Muscle layer of colon (tissue), 2 donors: ENCODE measurements around the gene FSCN2.

Source experiments
- H3K27ac ChIP-seq: one replicate; pipeline ENCODE4 v1.7.0; 2013; ENCODE audit warnings: low read depth, mild to moderate bottlenecking, low read length, moderate library complexity
- H3K27me3 ChIP-seq, 2 donors: one replicate each; pipeline ENCODE4 v1.7.0; 2013; ENCODE audit warnings: low read length in 2 of 2, mild to moderate bottlenecking in 2 of 2; ENCODE audit not compliant: insufficient read depth in 2 of 2, control insufficient read depth in 1 of 2
- H3K36me3 ChIP-seq: one replicate; pipeline ENCODE4 v1.7.0; 2013; ENCODE audit warnings: mild to moderate bottlenecking, low read length; ENCODE audit not compliant: insufficient read depth
- H3K4me1 ChIP-seq: one replicate; pipeline ENCODE4 v1.7.0; 2013; ENCODE audit warnings: mild to moderate bottlenecking, low read length; ENCODE audit not compliant: insufficient read depth
- H3K4me3 ChIP-seq, 2 donors: one replicate each; pipeline ENCODE4 v1.7.0; 2013; ENCODE audit warnings: low read length in 2 of 2, low read depth in 1 of 2, mild to moderate bottlenecking in 1 of 2, moderate library complexity in 1 of 2
- H3K9ac ChIP-seq: one replicate; pipeline ENCODE4 v1.7.0; 2013; ENCODE audit warnings: low read length
- H3K9me3 ChIP-seq: one replicate; pipeline ENCODE4 v1.7.0; 2013; ENCODE audit warnings: mild to moderate bottlenecking, low read length
- donor health status: abdominal sarcoma.
- donor health status: Adenocarcinoma of cecum.

FSCN2 gene

DNA sequence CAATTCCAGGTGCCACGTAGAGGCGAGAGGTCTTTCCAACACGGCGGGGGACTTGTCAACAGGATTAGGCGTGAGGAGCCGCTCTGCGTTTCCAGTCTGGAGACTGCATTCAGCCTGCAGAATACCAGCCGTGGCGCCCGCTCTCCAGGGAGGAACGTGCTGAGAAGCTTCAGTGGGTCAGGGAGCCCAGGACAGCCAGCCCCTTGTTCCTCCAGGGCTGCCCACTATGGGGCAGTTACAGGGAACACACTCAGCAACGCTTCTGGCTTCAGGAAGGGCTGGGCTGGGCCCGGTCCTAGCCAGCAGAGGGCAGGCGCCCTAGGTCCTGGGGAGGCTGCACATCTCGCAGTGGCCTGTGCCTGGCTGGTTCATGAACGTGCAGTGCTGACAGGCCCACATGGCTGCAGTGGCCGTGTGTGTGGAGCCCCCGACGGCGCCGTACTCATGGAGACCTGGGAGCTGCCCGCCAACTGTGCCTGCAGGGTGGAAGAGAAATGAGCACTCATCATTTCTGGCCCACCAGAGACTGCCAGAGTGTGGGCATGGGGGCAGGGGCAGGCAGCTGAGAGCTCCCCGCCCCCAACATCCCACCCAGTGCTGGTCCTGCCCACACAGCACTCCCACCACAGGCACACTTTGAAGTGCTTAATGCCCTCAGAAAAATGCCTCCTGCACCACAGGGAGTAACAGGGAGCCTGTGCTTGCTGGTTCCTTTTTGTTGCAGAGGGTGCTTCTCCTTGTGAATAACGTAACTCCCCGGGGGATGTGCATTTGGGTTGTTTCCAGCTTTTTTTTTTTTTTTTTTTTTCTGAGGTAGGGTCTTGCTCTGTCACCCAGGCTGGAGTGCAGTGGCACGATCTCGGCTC is 31.0 kb downstream of the FSCN2 start:
- peaks cover 60% of the 10 kb centered on the region for H3K36me3 ChIP-seq
- H3K9me3 ChIP-seq = no peaks in the 10 kb centered on the region
- no peak overlapping the region for H3K9ac ChIP-seq
- H3K4me3 ChIP-seq = no peak overlapping the region
- H3K27ac ChIP-seq = no peak overlapping the region
- no peaks in the 10 kb centered on the region for H3K4me1 ChIP-seq
- no peaks in the 10 kb centered on the region for H3K27me3 ChIP-seq

DNA sequence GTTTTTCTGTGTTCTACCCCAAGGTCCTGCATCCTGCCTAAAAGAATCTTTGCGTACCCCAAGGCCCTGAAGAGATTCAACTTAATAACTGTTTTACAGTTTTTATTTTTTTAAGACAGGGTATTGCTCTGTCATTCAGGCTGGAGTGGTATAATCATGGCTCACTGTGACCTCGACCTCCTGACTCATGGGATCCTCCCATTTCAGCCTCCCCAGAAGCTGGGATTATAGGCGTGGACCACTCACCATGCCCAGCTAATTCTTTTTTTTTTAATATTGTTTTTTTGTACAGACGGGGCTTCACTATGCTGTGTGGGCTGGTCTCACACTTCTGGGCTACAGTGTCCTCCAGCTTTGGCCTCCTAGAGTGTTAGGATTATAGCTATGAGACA is 33.3 kb downstream of the FSCN2 start:
- H3K27me3 ChIP-seq = no peaks in the 10 kb centered on the region
- no peak overlapping the region for H3K4me3 ChIP-seq
- peaks cover 12% of the 10 kb centered on the region for H3K4me1 ChIP-seq
- H3K36me3 ChIP-seq = peaks cover 73% of the 10 kb centered on the region
- no peaks in the 10 kb centered on the region for H3K9me3 ChIP-seq
- no peak overlapping the region for H3K9ac ChIP-seq
- H3K27ac ChIP-seq = no peak overlapping the region

- Histone ChIP-seq H3K27ac (no peak overlapping the region), H3K9me3 (no peaks in the 10 kb centered on the region), H3K9ac (no peak overlapping the region), H3K4me3 (no peak overlapping the region), H3K36me3 (peaks cover 61% of the 10 kb centered on the region), H3K4me1 (peaks cover 37% of the 10 kb centered on the region), H3K27me3 (no peaks in the 10 kb centered on the region)
These were observed 35.8 kb downstream of the FSCN2 start for GRCh38 chr17:81563861-81564586.

DNA sequence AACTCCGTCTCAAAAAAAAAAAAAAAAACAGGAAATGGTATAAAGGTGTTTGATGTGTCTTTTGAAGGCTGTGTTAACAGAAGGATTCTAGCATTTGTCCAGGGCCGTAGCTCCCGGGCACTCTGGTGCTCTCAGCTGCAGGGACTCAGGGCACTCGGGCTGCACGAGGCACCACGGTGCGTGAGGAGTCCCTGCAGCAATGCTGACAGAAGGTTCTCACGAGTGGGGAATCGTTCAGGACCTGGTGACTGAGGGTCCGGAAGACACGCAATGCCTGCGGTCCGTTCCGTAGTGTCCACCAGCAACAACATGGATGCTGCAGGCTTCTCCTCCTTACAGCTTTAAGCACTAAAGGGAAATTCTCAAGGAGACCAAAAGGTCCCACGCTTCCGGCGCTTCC is 36.6 kb downstream of the FSCN2 start:
- H3K27ac ChIP-seq = no peak overlapping the region
- H3K9me3 ChIP-seq = no peaks in the 10 kb centered on the region
- H3K4me3 ChIP-seq = no peak overlapping the region
- peaks cover 37% of the 10 kb centered on the region for H3K4me1 ChIP-seq
- no peaks in the 10 kb centered on the region for H3K27me3 ChIP-seq
- peaks cover 64% of the 10 kb centered on the region for H3K36me3 ChIP-seq
- H3K9ac ChIP-seq = no peak overlapping the region

DNA sequence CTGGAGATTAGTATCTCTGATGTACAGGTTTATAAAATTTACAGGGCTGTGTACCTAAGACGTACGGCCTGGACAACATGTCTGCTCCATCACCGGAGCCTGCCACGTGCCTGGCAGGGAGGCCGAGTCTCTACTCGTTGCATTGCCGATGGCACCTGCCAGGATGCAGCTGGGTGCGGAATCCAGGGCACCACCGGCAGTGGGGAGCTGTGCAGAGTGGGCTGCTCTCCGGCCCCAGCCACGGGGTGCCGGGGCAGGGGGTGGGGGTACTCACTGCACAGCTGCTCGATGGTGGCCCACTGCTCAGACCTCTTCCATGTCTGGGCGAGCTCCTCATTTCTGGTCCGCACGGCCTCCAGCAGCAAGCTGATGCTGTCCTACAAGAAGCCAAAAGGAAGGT is 37.1 kb downstream of the FSCN2 start:
- no peaks in the 10 kb centered on the region for H3K27me3 ChIP-seq
- H3K9ac ChIP-seq = no peak overlapping the region
- peaks cover 68% of the 10 kb centered on the region for H3K36me3 ChIP-seq
- H3K9me3 ChIP-seq = no peaks in the 10 kb centered on the region
- peaks cover 37% of the 10 kb centered on the region for H3K4me1 ChIP-seq
- no peak overlapping the region for H3K4me3 ChIP-seq
- H3K27ac ChIP-seq = peak overlapping the region; percentile 93

DNA sequence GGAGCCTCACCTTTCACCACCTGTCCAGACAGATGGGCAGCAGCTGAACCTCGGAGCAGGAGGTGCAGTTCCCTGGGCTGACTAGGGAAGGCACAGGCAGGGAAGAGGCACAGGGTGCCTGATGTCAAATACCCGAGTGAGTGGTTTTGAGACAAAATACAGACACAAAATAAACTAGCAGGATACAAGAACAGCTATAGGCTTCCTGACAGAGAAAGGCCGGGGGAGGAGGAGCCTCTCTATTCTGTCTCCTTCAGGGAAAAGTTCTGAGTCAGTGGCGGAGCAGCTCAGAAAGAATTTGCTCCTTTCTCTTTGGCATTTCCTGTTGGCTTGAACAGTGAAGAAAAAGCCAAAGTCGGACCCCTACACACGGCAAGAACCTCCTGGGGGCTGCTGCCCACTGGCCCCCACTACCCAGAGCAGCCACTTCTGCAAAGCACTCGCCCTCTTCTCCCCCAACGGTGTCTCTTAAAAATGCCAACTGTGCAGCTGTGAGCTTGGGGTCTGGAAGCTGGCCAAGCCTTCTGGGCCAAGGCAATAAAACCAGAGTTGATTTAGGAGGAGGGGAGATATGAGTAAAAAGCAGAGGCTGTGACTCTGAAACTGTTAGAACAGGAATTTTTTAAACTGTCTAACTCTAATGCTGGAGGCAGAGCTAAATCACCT is 38.4 kb downstream of the FSCN2 start:
- Histone ChIP-seq H3K4me3 (peak overlapping the region; percentile 28 to 29), H3K9me3 (no peaks in the 10 kb centered on the region), H3K9ac (peak overlapping the region; percentile 15), H3K27me3 (no peaks in the 10 kb centered on the region), H3K27ac (peak overlapping the region; percentile 93), H3K4me1 (peaks cover 37% of the 10 kb centered on the region), H3K36me3 (peaks cover 71% of the 10 kb centered on the region)

- Histone ChIP-seq H3K9me3 (no peaks in the 10 kb centered on the region), H3K36me3 (peaks cover 73% of the 10 kb centered on the region), H3K9ac (no peak overlapping the region), H3K27ac (peak overlapping the region; percentile 93), H3K27me3 (no peaks in the 10 kb centered on the region), H3K4me1 (peaks cover 37% of the 10 kb centered on the region), H3K4me3 (peak overlapping the region; percentile 28 to 29)
These were observed 39.0 kb downstream of the FSCN2 start for GRCh38 chr17:81567191-81567590.

DNA sequence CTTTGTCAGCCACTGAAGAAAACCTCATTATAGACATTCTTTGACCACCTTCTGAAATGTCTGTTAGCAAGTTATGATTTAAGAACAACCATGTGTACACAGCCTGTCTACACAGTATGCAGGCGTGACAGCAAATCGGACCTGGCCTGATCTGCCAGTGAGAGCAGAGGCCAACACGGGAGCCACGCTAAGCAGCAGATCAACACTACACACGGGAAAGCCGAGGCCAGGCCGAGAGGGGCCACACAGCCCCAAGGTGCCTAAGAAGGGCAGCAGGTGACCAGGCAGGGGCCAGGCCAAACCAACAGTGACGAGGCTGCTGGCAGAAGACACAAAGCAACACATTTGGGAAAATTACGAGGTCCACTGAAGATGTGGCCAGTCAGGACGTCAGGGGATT is 40.2 kb downstream of the FSCN2 start:
- Histone ChIP-seq H3K27me3 (no peaks in the 10 kb centered on the region), H3K27ac (peak overlapping the region; percentile 56), H3K4me1 (peaks cover 37% of the 10 kb centered on the region), H3K4me3 (no peak overlapping the region), H3K9me3 (no peaks in the 10 kb centered on the region), H3K36me3 (peaks cover 64% of the 10 kb centered on the region), H3K9ac (no peak overlapping the region)

DNA sequence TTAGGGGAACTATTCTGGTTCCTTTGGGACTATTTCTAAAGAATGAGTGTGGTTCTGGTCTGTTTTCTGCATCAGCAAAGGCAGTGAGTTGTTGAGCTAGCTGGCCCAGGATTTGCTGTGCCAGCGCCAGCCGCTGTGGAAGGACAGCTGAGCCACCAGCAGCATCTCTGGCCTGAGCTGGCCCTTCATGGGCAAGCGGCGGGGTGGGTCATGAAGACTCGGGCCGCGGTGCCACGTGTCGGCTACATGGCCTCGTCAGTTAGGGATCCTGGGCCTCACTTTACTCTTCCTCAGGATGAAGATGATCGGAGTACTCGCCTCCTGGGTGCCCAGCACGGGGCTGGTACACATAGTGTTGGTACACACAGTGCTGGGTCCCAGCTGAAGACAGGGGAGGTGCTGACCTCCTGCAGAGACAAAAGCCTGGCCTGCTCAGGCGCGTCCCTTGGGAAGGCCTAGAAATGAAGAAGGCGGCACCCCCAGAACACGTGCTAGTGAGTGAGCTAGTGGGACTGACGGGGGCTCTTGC is 41.9 kb downstream of the FSCN2 start:
- no peaks in the 10 kb centered on the region for H3K9me3 ChIP-seq
- H3K4me1 ChIP-seq = peaks cover 37% of the 10 kb centered on the region
- H3K27me3 ChIP-seq = no peaks in the 10 kb centered on the region
- H3K9ac ChIP-seq = no peak overlapping the region
- no peak overlapping the region for H3K27ac ChIP-seq
- H3K36me3 ChIP-seq = peaks cover 57% of the 10 kb centered on the region
- H3K4me3 ChIP-seq = no peak overlapping the region

GRCh38 chr17:81570964-81571363 is 42.8 kb downstream of the FSCN2 start:
- H3K4me1 ChIP-seq = peaks cover 37% of the 10 kb centered on the region
- no peak overlapping the region for H3K4me3 ChIP-seq
- H3K9ac ChIP-seq = no peak overlapping the region
- no peaks in the 10 kb centered on the region for H3K27me3 ChIP-seq
- no peak overlapping the region for H3K27ac ChIP-seq
- H3K36me3 ChIP-seq = peaks cover 58% of the 10 kb centered on the region
- H3K9me3 ChIP-seq = no peaks in the 10 kb centered on the region

DNA sequence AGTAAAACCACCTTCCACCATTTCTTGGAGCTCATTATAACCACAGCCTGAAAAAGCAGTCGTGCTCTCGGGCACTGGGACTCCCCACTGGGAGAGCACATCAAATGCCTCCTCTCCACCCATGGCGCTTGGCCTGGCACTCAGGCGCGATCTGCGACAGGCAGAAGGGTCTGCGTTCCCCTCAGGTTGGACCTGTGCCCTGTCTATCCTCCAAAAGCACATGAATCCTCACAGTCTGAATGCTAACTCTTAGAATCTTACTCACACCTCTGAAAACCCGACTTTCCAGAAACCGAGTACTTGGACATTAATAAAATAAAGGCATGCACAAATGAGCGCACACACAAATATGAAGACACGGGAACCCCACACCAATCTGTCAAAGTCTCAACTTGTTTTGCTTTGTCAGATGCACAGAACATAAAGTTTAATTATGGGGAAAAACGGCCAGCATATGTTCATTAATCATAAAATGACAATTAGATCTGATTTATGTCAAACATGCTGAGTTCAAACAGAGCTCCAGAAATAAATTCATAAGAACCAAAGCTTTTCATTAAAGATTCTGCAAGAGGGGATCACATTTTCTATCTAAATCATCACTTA is 44.5 kb downstream of the FSCN2 start:
- Histone ChIP-seq H3K36me3 (peaks cover 62% of the 10 kb centered on the region), H3K4me1 (peaks cover 29% of the 10 kb centered on the region), H3K4me3 (no peak overlapping the region), H3K9me3 (no peaks in the 10 kb centered on the region), H3K9ac (no peak overlapping the region), H3K27me3 (no peaks in the 10 kb centered on the region), H3K27ac (no peak overlapping the region)
